ENCODE measurements around the gene GNG13.

Gene GNG13

GRCh38 chr16:774086-775001 is 26.2 kb downstream of the GNG13 start:
- ChIA-PET CTCF (interaction anchor here (0.6 kb wide), 1 partner anchor 126 kb away, joined by 3 read pairs; no protein-coding TSS in a partner anchor), POLR2A (ENCODE audit: low non-redundant PET) (no interaction called here)
- no peak overlapping the region for H3K27ac ChIP-seq
- DNase-seq (ENCODE audit: low spot score), result no peak
- TF ChIP-seq CTCF (conservative IDR thresholded peaks at IDR 0.05; ENCODE audit: low read depth), result no peak

- no peak for TF ChIP-seq CTCF (conservative IDR thresholded peaks at IDR 0.05; ENCODE audit: low read depth)
- H3K27ac ChIP-seq, result no peak overlapping the region
- POLR2A ChIA-PET (ENCODE audit: low non-redundant PET), result no interaction called here
- CTCF ChIA-PET, result interaction anchor here (0.6 kb wide), 1 partner anchor 27 kb away, joined by 3 read pairs; no protein-coding TSS in a partner anchor
- no peak for DNase-seq (ENCODE audit: low spot score)
Measured at GRCh38 chr16:772959-773358, 27.6 kb downstream of the GNG13 start.

GRCh38 chr16:770411-770810 is 30.1 kb downstream of the GNG13 start:
- ChIA-PET POLR2A (ENCODE audit: low non-redundant PET) (no interaction called here), CTCF (interaction anchor here (2.7 kb wide), 1 partner anchor 15 kb away, joined by 7 read pairs; no protein-coding TSS in a partner anchor)
- no peak overlapping the region for H3K27ac ChIP-seq
- no peak for TF ChIP-seq CTCF (conservative IDR thresholded peaks at IDR 0.05; ENCODE audit: low read depth)
- no peak for DNase-seq (ENCODE audit: low spot score)

GRCh38 chr16:769934-770333 is 30.6 kb downstream of the GNG13 start:
- ChIA-PET CTCF (interaction anchor here (2.7 kb wide), 1 partner anchor 16 kb away, joined by 7 read pairs; no protein-coding TSS in a partner anchor), POLR2A (ENCODE audit: low non-redundant PET) (no interaction called here)
- H3K27ac ChIP-seq, result no peak overlapping the region
- TF ChIP-seq CTCF (conservative IDR thresholded peaks at IDR 0.05; ENCODE audit: low read depth), result no peak
- DNase-seq (ENCODE audit: low spot score), result no peak

- ChIA-PET CTCF (no interaction called here), POLR2A (ENCODE audit: low non-redundant PET) (no interaction called here)
- TF ChIP-seq CTCF (conservative IDR thresholded peaks at IDR 0.05; ENCODE audit: low read depth), result no peak
- no peak for DNase-seq (ENCODE audit: low spot score)
- no peak overlapping the region for H3K27ac ChIP-seq
Measured at GRCh38 chr16:769184-769784, 31.2 kb downstream of the GNG13 start.

GRCh38 chr16:768428-768827 is 32.1 kb downstream of the GNG13 start:
- TF ChIP-seq CTCF (conservative IDR thresholded peaks at IDR 0.05; ENCODE audit: low read depth), result no peak
- no peak overlapping the region; the same call in 1 of the 2 replicates for H3K27ac ChIP-seq
- POLR2A ChIA-PET (ENCODE audit: low non-redundant PET), result no interaction called here
- DNase-seq (ENCODE audit: low spot score), result no peak
- CTCF ChIA-PET, result no interaction called here
